GM18526 (cell line): Measurements from ENCODE around the gene PATJ.

Experiments
- POLR2A ChIP-seq: IDR thresholded peaks from 3 replicates; pipeline ENCODE4 v1.6.1; 2011; ENCODE audit not compliant: insufficient read length; ENCODE audit errors: extremely low read depth

The PATJ gene

GRCh38 chr1:61743716-61744580, 1.7 kb downstream of the PATJ start:
- no peak for TF ChIP-seq POLR2A

GRCh38 chr1:61746813-61747212, 4.5 kb downstream of the PATJ start:
- TF ChIP-seq POLR2A = no peak

GRCh38 chr1:61748566-61748965, 6.3 kb downstream of the PATJ start:
- no peak for TF ChIP-seq POLR2A

GRCh38 chr1:61749574-61749973, 7.3 kb downstream of the PATJ start:
- TF ChIP-seq POLR2A = no peak

GRCh38 chr1:61752921-61753389, 10.7 kb downstream of the PATJ start:
- no peak for TF ChIP-seq POLR2A

- TF ChIP-seq POLR2A = no peak
These were observed 11.8 kb downstream of the PATJ start for GRCh38 chr1:61753998-61754508.

- no peak for TF ChIP-seq POLR2A
These were observed 12.3 kb downstream of the PATJ start for GRCh38 chr1:61754545-61754944.

GRCh38 chr1:61756773-61757172, 14.5 kb downstream of the PATJ start:
- TF ChIP-seq POLR2A = no peak

- no peak for TF ChIP-seq POLR2A
These were observed 15.7 kb downstream of the PATJ start for GRCh38 chr1:61757950-61758349.

GRCh38 chr1:61770131-61770530, 27.9 kb downstream of the PATJ start:
- no peak for TF ChIP-seq POLR2A

- TF ChIP-seq POLR2A = no peak
These were observed 33.8 kb downstream of the PATJ start for GRCh38 chr1:61776091-61776490.

GRCh38 chr1:61779231-61779630, 37.0 kb downstream of the PATJ start:
- no peak for TF ChIP-seq POLR2A

- TF ChIP-seq POLR2A = no peak
These were observed 38.9 kb downstream of the PATJ start for GRCh38 chr1:61781151-61781550.

GRCh38 chr1:61782771-61783170, 40.5 kb downstream of the PATJ start:
- TF ChIP-seq POLR2A = no peak

- TF ChIP-seq POLR2A = no peak
These were observed 42.4 kb downstream of the PATJ start for GRCh38 chr1:61784726-61785125.

- TF ChIP-seq POLR2A = no peak
These were observed 48.6 kb downstream of the PATJ start for GRCh38 chr1:61790837-61791236.
